ENCODE results near the gene MRPL1. TPM values are rescaled to one million over a fixed set of nuclear protein-coding genes. Genes with fewer than 3 reads are reported as not detected.

The MRPL1 gene
- total and polyA plus RNA-seq, 4 donors: 10.5 to 20.6 (median 16.1) TPM

DNA sequence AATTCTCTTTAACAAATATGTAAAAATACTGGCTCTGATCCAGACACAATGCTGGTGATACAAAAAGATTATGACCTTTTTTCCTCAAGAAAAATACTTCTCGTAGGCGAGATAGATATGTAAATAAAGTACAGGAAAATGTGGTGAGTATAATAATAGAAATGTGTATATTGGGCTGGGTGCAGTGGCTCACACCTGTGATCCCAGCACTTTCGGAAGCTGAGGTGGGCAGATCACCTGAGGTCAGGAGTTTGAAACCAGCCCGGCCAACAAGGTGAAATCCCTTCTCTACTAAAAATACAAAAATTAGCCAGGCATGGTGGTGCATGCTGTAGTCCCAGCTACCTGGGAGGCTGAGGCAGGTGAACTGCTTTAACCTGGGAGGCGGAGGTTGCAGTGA is 55.0 kb downstream of the MRPL1 start:
- no peaks in the 10 kb centered on the region for H3K36me3 ChIP-seq (ENCODE audit: control insufficient read depth in 4 of 4, insufficient read depth in 3 of 4, low read depth in 1 of 4, low read length in 3 of 4)
- H3K4me3 ChIP-seq (ENCODE audit: low read depth in 1 of 3, low read length in 3 of 3): no peak overlapping the region
- no peak overlapping the region for H3K9ac ChIP-seq (ENCODE audit: low read depth in 1 of 2, low read length in 2 of 2)
- H3K27ac ChIP-seq (ENCODE audit: low read depth in 1 of 2, low read length in 2 of 2): no peak overlapping the region
- TF ChIP-seq ZBTB33 (IDR thresholded peaks at IDR 0.05) (no peak), RAD21 (IDR thresholded peaks at IDR 0.05) (no peak), FOXA1 (IDR thresholded peaks at IDR 0.05) (no peak), MAX (IDR thresholded peaks at IDR 0.05) (no peak), GABPA (IDR thresholded peaks at IDR 0.05 in 1 of 2, conservative IDR thresholded peaks at IDR 0.05 in 1 of 2) (no peak), SP1 (IDR thresholded peaks at IDR 0.05) (no peak), CTCF (IDR thresholded peaks at IDR 0.05; ENCODE audit: low read depth, low read length, missing input control) (no peak), HNF4A (conservative IDR thresholded peaks at IDR 0.05) (no peak), NR2F2 (IDR thresholded peaks at IDR 0.05) (no peak), YY1 (IDR thresholded peaks at IDR 0.05) (no peak), RXRA (IDR thresholded peaks at IDR 0.05) (no peak), HNF4G (IDR thresholded peaks at IDR 0.05) (no peak), JUND (IDR thresholded peaks at IDR 0.05) (no peak), EGR1 (IDR thresholded peaks at IDR 0.05; ENCODE audit: low read depth in 2 of 2) (no peak), TAF1 (conservative IDR thresholded peaks at IDR 0.05) (no peak)
- TF ChIP-seq, protein P1, sequence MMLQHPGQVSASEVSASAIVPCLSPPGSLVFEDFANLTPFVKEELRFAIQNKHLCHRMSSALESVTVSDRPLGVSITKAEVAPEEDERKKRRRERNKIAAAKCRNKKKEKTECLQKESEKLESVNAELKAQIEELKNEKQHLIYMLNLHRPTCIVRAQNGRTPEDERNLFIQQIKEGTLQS (IDR thresholded peaks at IDR 0.05): no peak
- TF ChIP-seq, protein P2, sequence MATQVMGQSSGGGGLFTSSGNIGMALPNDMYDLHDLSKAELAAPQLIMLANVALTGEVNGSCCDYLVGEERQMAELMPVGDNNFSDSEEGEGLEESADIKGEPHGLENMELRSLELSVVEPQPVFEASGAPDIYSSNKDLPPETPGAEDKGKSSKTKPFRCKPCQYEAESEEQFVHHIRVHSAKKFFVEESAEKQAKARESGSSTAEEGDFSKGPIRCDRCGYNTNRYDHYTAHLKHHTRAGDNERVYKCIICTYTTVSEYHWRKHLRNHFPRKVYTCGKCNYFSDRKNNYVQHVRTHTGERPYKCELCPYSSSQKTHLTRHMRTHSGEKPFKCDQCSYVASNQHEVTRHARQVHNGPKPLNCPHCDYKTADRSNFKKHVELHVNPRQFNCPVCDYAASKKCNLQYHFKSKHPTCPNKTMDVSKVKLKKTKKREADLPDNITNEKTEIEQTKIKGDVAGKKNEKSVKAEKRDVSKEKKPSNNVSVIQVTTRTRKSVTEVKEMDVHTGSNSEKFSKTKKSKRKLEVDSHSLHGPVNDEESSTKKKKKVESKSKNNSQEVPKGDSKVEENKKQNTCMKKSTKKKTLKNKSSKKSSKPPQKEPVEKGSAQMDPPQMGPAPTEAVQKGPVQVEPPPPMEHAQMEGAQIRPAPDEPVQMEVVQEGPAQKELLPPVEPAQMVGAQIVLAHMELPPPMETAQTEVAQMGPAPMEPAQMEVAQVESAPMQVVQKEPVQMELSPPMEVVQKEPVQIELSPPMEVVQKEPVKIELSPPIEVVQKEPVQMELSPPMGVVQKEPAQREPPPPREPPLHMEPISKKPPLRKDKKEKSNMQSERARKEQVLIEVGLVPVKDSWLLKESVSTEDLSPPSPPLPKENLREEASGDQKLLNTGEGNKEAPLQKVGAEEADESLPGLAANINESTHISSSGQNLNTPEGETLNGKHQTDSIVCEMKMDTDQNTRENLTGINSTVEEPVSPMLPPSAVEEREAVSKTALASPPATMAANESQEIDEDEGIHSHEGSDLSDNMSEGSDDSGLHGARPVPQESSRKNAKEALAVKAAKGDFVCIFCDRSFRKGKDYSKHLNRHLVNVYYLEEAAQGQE (IDR thresholded peaks at IDR 0.05): no peak
- no peaks in the 10 kb centered on the region for H3K4me1 ChIP-seq (ENCODE audit: control insufficient read depth in 4 of 4, insufficient read depth in 4 of 4, low read length in 3 of 4)
- DNase-seq (ENCODE audit: low spot score): no peak
- H3K9me3 ChIP-seq (ENCODE audit: control insufficient read depth in 4 of 4, low read length in 3 of 4): no peaks in the 10 kb centered on the region
- no peaks in the 10 kb centered on the region for H3K27me3 ChIP-seq (ENCODE audit: control insufficient read depth in 4 of 4, insufficient read depth in 4 of 4, low read length in 3 of 4)
- 91% methylated on average over 5 of the region's 5 CpGs for WGBS

GRCh38 chr4:77920371-77920770 is 57.7 kb downstream of the MRPL1 start:
- no peak for DNase-seq (ENCODE audit: low spot score)
- Histone ChIP-seq H3K4me1 (ENCODE audit: control insufficient read depth in 4 of 4, insufficient read depth in 4 of 4, low read length in 3 of 4) (no peaks in the 10 kb centered on the region), H3K9ac (ENCODE audit: low read depth in 1 of 2, low read length in 2 of 2) (no peak overlapping the region), H3K27ac (ENCODE audit: low read depth in 1 of 2, low read length in 2 of 2) (no peak overlapping the region), H3K4me3 (ENCODE audit: low read depth in 1 of 3, low read length in 3 of 3) (no peak overlapping the region), H3K9me3 (ENCODE audit: control insufficient read depth in 4 of 4, low read length in 3 of 4) (no peaks in the 10 kb centered on the region), H3K27me3 (ENCODE audit: control insufficient read depth in 4 of 4, insufficient read depth in 4 of 4, low read length in 3 of 4) (no peaks in the 10 kb centered on the region), H3K36me3 (ENCODE audit: control insufficient read depth in 4 of 4, insufficient read depth in 3 of 4, low read depth in 1 of 4, low read length in 3 of 4) (peaks cover 0 to 2% (median 0%) of the 10 kb centered on the region in 4 donors)
- TF ChIP-seq FOXA2 (IDR thresholded peaks at IDR 0.05): no peak
- no peak for TF ChIP-seq GABPA (IDR thresholded peaks at IDR 0.05 in 1 of 2, conservative IDR thresholded peaks at IDR 0.05 in 1 of 2)
- TF ChIP-seq ZBTB33 (IDR thresholded peaks at IDR 0.05): no peak
- no peak for TF ChIP-seq EGR1 (IDR thresholded peaks at IDR 0.05; ENCODE audit: low read depth in 2 of 2)
- no peak for TF ChIP-seq NR2F2 (IDR thresholded peaks at IDR 0.05)
- TF ChIP-seq CTCF (IDR thresholded peaks at IDR 0.05; ENCODE audit: low read depth, low read length, missing input control): no peak
- TF ChIP-seq TAF1 (conservative IDR thresholded peaks at IDR 0.05): no peak
- 87% methylated on average over 3 of the region's 3 CpGs for WGBS
